ENCODE measurements around the gene ACAD10.
A peak's percentile ranks its signal among the peaks of the same experiment; 100 is the strongest.
"Not testable (repeated sequence)": the region's sequence is repeated elsewhere in the genome, so short reads cannot be mapped to it uniquely, and the experiment has no call there.

Gene ACAD10

GRCh38 chr12:111754671-111755070 lies 68.8 kb downstream of the ACAD10 start:
- DNase-seq, result no peak

DNA sequence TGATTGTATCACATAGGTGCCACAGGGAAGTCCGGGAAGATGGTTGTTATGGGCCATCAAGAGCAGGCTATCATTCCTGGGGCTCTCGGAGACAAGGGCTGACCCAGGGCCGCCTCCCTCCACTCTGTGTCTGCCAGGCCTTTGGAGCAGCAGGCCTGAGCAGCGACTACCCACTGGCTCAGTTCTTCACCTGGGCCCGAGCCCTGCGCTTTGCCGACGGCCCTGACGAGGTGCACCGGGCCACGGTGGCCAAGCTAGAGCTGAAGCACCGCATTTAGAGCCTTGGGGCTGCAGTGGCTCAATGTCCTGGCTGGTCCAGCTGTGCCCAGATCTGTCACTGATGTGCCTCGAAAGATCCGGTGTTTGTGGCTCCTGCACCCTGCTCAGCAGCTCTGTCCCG lies 70.3 kb downstream of the ACAD10 start:
- DNase-seq, result no peak

DNA sequence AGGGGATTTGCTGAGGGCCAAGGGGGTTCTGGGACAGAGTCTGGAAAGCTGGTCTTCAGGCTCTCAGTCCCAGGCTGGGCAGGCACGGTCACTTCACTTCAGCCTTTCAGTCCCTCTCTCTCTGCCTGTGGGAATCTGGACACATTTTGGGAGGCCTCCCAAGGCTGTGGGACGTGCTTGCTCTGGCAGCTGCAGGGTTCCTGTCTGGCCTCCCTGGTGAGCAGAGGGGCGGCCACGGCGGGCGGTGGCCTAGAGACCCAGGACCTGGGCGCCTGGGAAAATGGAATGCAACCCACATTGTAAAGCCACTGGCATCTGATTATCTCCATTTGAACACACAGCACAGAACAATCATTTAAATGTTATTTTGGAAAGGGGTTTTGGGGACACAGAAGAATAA lies 70.8 kb downstream of the ACAD10 start:
- DNase-seq, result no peak

DNA sequence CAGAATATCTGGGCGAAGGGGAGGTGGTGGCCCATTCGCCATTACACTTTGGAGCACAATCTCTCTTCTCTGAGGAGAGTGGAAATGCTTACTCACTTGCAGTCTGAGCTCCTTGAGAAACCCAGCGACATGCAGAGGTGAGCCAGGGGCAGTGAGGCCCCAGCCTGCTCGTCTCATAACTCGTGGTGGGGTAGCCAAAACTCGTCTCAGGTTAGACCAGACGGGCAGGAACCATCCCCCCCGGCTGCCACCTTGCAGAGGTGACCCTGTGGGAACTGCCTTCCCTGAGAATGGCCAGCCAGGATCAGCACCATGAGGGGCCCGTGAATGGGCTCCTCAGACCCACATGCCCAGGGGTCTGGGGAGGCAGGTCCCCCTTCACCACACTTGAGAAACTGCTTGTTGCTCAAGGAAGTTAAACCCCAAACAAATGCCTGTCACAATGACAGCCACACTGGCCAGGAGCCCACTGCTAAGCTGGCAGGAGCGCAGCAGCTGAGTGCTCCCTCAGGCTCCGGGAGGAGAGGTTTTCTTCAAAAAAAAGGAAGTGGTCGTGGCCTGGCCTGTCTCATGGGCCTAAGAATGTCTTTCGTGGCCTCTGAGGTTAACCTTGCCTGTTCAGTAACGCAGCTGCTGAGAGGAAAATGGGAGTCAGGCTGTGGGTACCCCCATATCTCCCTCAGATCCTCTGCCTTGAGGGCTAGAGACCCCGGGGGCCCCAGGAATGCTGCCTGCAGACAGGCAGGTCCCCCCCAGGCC lies 71.7 kb downstream of the ACAD10 start:
- DNase-seq, result no peak

GRCh38 chr12:111758120-111758561 lies 72.3 kb downstream of the ACAD10 start:
- peak; percentile 15 for DNase-seq

- DNase-seq, result no peak
These were observed 73.4 kb downstream of the ACAD10 start for GRCh38 chr12:111759271-111759670.

DNA sequence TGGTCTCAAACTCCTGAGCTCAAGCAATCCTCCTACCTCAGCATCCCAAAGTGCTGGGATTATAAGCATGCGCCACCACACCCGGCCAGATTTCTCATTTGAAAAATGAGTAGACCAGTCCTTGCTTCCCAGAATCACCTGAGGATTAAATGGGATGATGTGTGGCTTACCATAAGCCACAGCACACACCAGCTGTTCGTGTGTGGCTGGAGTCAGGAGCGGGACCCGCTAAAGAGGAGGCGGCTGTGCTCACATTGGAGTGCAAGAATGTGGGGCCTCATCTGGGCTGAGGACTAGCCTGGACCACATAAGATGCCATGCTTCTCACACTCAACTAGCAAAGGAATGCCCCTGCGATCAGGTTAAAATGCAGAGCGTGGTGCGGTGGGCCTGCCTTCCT lies 74.1 kb downstream of the ACAD10 start:
- DNase-seq, result no peak

GRCh38 chr12:111761099-111761498 lies 75.2 kb downstream of the ACAD10 start:
- no peak for DNase-seq

DNA sequence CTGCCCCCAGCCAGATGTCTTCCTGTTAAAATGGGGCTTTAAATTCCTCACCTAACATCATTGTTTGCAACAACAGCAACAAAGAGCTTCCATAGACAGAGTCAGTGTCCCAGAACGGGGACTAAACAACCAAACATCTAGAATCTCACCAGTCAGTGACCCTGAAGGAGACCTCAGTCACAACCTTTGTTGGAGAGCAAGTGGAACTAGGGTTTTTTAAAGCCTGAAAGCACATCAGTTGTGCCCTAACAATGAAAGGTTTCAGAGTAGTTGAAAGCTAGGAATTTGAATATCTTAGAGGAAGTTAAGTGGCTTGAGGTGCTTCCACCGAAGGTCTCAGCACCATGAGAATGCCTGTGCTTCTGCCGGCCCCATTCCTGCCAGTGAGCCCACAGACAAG lies 75.9 kb downstream of the ACAD10 start:
- no peak for DNase-seq

DNA sequence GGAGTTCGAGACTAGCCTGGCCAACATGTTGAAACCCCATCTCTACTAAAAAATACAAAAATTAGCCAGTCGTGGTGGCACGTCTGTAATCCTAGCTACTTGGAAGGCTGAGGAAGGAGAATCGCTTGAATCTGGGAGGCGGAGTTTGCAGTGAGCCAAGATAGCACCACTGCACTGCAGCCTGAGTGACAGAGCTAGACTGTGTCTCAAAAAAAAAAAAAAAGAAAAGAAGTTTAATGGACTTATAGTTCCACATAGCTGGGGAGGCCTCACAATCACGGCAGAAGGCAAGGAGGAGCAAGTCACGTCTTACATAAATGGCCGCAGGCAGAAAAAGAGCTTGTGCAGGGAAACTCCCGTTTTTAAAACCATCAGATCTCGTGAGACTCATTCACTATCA lies 77.7 kb downstream of the ACAD10 start:
- not testable (repeated sequence) for DNase-seq

DNA sequence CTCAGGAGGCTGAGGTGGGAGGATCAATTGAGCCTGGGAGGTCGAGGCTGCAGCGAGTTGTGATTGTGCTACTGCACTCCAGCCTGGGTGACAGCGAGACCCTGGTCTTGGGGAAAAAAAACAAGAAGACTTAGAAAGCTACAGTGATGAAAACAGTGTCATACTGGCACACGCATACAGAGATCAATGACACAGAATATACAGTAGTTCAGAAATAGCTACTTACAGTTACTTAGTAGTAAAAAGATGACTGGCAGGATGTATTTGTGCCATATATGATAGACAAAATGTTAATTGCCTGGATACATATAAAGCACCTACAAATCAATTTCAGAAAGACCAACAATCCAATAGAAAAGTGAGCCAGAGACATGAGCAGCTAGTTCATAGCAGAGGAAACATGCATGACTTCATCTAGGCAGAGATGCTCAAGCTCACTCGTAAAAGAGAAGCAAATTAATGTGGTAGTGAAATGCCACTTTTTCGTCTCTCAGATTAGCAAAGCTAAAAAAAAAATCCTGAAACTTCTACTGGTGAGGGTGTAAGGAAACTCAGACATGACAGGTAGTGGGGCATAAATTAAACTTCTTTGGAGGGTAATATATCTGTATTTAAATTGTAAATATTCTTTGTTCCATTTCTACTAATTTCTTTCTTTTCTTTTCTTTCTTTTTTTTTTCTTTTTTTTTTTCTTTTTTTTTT lies 78.4 kb downstream of the ACAD10 start:
- no peak for DNase-seq

GRCh38 chr12:111766608-111767361 lies 80.9 kb downstream of the ACAD10 start, which contains the start of gene ALDH2:
ALDH2 (plus strand) TSS chr12:111766933; CDS start chr12:111766983, 50 bp downstream.
- DNase-seq, result no peak

- DNase-seq, result no peak
These were observed 81.7 kb downstream of the ACAD10 start for GRCh38 chr12:111767362-111768158.

- no peak for DNase-seq
These were observed 82.5 kb downstream of the ACAD10 start for GRCh38 chr12:111768159-111768895.

- no peak for DNase-seq
These were observed 83.7 kb downstream of the ACAD10 start for GRCh38 chr12:111769599-111769998.

DNA sequence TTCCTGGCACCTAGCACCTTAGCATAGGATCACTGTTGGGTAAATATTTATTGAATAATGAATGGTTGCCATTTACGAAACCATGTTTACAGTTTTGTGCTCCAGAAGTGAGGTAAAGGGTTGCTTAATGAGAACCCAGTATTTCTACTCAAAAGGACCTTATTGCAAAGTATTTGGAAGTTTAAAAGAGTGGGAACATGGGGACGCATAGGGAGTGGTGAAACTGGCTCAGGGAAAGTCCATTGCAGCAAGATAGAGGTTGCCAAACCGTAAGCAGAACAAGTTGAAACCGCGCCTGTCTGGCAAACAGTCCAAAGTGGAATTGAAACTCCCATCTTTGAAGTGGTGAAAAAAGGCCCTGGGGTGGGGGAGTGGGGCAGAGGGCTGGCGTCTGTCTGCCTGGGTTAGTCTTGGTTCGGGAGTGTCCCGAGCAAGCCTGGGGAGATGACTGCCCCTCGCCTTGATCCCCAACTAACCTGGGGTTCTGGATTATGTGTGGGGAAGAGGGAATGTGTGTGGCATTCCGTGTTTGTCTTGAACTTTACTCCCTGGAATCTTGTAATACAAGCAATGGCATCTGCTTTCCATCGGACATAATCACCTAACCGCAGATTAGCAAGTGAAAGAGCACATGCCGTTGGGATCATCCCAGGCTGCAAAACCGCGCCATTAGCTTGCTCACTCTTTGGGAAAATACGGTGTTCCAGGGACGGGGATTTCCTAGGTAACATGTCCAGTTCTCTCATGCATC lies 88.1 kb downstream of the ACAD10 start:
- no peak for DNase-seq

DNA sequence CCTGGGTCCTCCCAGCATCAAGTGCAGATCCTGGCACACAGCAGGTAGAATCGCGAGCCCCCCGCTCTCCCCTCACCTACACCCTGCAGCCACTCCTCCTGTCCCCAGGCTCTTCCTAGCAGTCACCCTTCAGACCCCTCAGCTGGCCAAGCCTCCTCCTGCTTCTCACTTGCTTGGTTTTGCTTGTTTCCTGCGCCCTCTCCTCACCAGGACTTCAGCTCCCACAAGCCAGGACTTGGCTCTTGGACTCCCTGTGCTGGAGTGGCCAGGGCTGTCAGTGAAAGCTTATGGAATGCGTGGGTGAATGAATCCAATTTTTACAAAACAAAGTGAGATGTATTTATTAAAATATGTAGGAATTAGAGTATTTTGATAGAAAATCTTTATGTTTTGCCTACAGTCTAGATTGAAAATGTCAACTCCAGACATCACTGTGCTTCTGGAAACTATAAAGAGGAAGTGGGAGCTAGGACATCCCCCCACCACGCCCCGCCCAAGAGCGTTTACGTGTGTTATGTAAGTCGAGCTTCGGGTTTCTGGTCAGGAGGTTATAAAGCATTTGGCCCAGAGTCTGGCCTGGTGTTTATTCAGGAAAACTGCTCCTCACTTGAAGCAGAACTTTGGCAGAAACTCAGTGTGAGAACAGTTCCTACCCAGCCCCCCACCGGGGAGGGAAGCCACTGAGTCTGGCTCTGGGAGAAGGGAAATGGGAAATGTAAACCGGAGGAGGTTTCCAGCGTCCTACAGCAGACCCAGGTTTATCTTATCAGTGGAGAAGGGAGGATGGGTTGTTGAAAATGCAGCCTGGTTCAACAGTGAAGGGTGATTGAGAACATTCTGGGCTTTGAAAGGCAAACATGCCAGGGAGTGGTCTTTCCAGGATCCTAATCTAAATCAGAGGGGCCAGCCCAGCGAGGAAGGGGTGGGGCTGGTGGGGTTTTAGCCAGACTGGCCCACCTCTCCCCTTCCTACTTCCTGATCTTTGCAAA lies 89.6 kb downstream of the ACAD10 start:
- DNase-seq, result no peak

- no peak for DNase-seq
These were observed 91.0 kb downstream of the ACAD10 start for GRCh38 chr12:111776836-111777344.

DNA sequence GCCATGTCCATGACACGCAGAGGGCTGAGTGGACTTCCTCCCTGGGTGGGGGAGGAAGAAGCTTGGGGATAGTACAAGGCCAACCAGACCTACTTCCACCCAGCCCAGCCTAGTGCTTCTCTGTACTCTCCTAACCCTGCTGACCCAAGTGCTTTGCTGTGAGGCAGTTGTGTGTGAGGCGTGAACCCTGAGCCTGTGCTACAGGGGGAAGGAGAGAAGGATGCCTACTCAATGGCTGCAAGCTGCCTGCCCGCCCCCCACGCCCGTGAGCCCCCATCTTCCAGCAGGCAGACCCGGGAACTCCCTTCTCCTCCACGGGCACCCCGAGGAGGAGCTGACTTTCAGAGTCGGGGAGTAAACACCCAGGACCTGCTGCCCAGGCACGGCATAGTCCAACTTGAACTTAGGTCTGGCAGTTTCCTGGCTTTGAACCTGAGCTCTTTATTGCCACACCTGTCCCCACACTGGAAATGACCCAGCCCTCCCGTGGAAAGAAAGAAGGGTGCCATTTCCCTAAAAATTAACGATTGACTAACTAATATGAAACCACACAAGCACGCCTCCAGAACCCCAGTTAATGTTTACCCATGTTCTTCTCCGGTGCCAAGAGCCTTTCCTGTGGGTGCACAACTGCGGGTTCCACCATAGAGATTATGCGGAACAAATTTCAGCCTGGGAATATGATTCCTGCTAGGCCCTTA lies 91.6 kb downstream of the ACAD10 start:
- DNase-seq, result no peak
